GM23338 (cell line): Measurements from ENCODE around the gene DCT.
"Not testable (repeated sequence)": the region's sequence is repeated elsewhere in the genome, so short reads cannot be mapped to it uniquely, and the experiment has no call there.

Experiments
- POLR2AphosphoS5 ChIP-seq: IDR thresholded peaks from 2 replicates; pipeline ENCODE4 v1.6.1; 2016; ENCODE audit warnings: antibody characterized with exemption, low read depth
- TF ChIP-seq, protein P1 (sequence below), 2 experiments: fragments of 200-600 bp in 1 of 2; sonication (generic) in 1 of 2; conservative IDR thresholded peaks; 2 replicates each; pipeline versions ENCODE4 v1.5.1 to v1.6.1; 2016 to 2017; ENCODE audit warnings: antibody characterized with exemption in 2 of 2, low read depth in 2 of 2, mild to moderate bottlenecking in 2 of 2, moderate library complexity in 1 of 2

DNA sequence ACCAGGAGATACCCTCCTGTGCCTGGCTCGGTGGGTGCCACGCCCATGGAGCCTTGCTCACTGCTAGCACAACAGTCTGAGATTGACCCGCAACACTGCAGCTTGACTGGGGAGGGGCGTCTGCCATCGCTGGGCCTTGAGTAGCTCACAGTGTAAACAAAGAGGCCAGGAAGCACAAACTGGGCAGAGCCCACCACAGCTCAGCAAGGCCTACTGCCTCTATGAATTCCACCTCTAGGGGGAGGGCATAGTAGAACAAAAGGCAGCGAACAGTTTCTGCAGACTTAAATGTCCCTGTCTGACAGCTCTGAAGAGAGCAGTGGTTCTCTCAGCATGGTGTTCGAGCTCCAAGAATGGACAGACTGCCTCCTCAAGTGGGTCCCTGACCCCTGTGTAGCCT is 47.5 kb upstream of the DCT start:
- TF ChIP-seq POLR2AphosphoS5 = not testable (repeated sequence)
- TF ChIP-seq, protein P1, sequence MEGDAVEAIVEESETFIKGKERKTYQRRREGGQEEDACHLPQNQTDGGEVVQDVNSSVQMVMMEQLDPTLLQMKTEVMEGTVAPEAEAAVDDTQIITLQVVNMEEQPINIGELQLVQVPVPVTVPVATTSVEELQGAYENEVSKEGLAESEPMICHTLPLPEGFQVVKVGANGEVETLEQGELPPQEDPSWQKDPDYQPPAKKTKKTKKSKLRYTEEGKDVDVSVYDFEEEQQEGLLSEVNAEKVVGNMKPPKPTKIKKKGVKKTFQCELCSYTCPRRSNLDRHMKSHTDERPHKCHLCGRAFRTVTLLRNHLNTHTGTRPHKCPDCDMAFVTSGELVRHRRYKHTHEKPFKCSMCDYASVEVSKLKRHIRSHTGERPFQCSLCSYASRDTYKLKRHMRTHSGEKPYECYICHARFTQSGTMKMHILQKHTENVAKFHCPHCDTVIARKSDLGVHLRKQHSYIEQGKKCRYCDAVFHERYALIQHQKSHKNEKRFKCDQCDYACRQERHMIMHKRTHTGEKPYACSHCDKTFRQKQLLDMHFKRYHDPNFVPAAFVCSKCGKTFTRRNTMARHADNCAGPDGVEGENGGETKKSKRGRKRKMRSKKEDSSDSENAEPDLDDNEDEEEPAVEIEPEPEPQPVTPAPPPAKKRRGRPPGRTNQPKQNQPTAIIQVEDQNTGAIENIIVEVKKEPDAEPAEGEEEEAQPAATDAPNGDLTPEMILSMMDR (conservative IDR thresholded peaks at IDR 0.05; ENCODE audit: low read depth in 2 of 2) = 0 out of 4 replicates have a peak, but pooled peaks of 1 of the 2 experiments have one; percentile 11
